H9 (cell line): ENCODE data around the gene CSF1. TPM values are rescaled to one million over a fixed set of nuclear protein-coding genes. Genes with fewer than 3 reads are reported as not detected.
A peak's percentile ranks its signal among the peaks of the same experiment; 100 is the strongest.

Experiments
- DNase-seq: peaks from one replicate; pipeline ENCODE4 v3.0.0-alpha.2; 2017
- H2AFZ ChIP-seq: one replicate; pipeline ENCODE4 v1.6.1; 2013; ENCODE audit warnings: mild to moderate bottlenecking, low read length, control low read depth, moderate library complexity
- H2AK5ac ChIP-seq: 2 replicates; pipeline ENCODE4 v1.6.1; 2013; ENCODE audit warnings: low read length, control low read depth, mixed read lengths; ENCODE audit not compliant: insufficient read length
- H2BK120ac ChIP-seq: one replicate; pipeline ENCODE4 v1.6.1; 2013; ENCODE audit warnings: low read depth, mild to moderate bottlenecking, low read length, control low read depth, inconsistent platforms; ENCODE audit not compliant: poor library complexity, severe bottlenecking
- H2BK12ac ChIP-seq: 2 replicates; pipeline ENCODE4 v1.6.1; 2013; ENCODE audit warnings: low read length, control low read depth, mixed read lengths, low read depth; ENCODE audit not compliant: insufficient read length
- H2BK15ac ChIP-seq: 2 replicates; pipeline ENCODE4 v1.6.1; 2013; ENCODE audit warnings: low read depth, low read length, control low read depth
- H2BK20ac ChIP-seq: one replicate; pipeline ENCODE4 v1.6.1; 2013; ENCODE audit warnings: low read depth, mild to moderate bottlenecking, low read length, control low read depth, inconsistent platforms; ENCODE audit not compliant: poor library complexity, severe bottlenecking
- H2BK5ac ChIP-seq: 2 replicates; pipeline ENCODE4 v1.6.1; 2013; ENCODE audit warnings: low read length, control low read depth, mixed read lengths; ENCODE audit not compliant: insufficient read length
- H3K14ac ChIP-seq: 2 replicates; pipeline ENCODE4 v1.6.1; 2013; ENCODE audit warnings: low read length, control low read depth; ENCODE audit not compliant: insufficient read depth
- H3K18ac ChIP-seq: 2 replicates; pipeline ENCODE4 v1.6.1; 2013; ENCODE audit warnings: low read depth, mild to moderate bottlenecking, mixed read lengths, low read length, control low read depth; ENCODE audit not compliant: insufficient read length
- H3K23ac ChIP-seq: 2 replicates; pipeline ENCODE4 v1.6.1; 2013; ENCODE audit warnings: low read length, control low read depth, mixed read lengths, low read depth; ENCODE audit not compliant: insufficient read length
- H3K23me2 ChIP-seq: 2 replicates; pipeline ENCODE4 v1.6.1; 2013; ENCODE audit warnings: low read depth, mild to moderate bottlenecking, mixed read lengths, low read length, control low read depth; ENCODE audit not compliant: insufficient read length, poor library complexity, severe bottlenecking
- H3K27ac ChIP-seq: 2 replicates; pipeline ENCODE4 v1.5.1; 2013; ENCODE audit warnings: low read length, control low read depth, mixed read lengths, low read depth; ENCODE audit not compliant: insufficient read length
- H3K27me3 ChIP-seq: 2 replicates; pipeline ENCODE4 v1.6.1; 2013; ENCODE audit warnings: low read length, control low read depth, inconsistent platforms; ENCODE audit not compliant: insufficient read depth
- H3K4ac ChIP-seq: 2 replicates; pipeline ENCODE4 v1.6.1; 2013; ENCODE audit warnings: low read depth, mild to moderate bottlenecking, control low read depth, inconsistent platforms, low read length, moderate library complexity
- H3K4me1 ChIP-seq: 2 replicates; pipeline ENCODE4 v1.6.1; 2013; ENCODE audit warnings: low read length, control low read depth, inconsistent platforms; ENCODE audit not compliant: insufficient read depth
- H3K4me2 ChIP-seq: 2 replicates; pipeline ENCODE4 v1.6.1; 2013; ENCODE audit warnings: low read length, control low read depth, mixed read lengths; ENCODE audit not compliant: insufficient read length, insufficient read depth
- H3K56ac ChIP-seq: 2 replicates; pipeline ENCODE4 v1.6.1; 2013; ENCODE audit warnings: low read depth, mild to moderate bottlenecking, mixed read lengths, low read length, control low read depth; ENCODE audit not compliant: insufficient read length
- H3K79me1 ChIP-seq: 2 replicates; pipeline ENCODE4 v1.6.1; 2013; ENCODE audit warnings: low read depth, mild to moderate bottlenecking, moderate library complexity, low read length, control low read depth, inconsistent platforms; ENCODE audit not compliant: insufficient read depth, poor library complexity, severe bottlenecking
- H3K79me2 ChIP-seq: 2 replicates; pipeline ENCODE4 v1.6.1; 2013; ENCODE audit warnings: low read length, control low read depth, inconsistent platforms; ENCODE audit not compliant: insufficient read depth
- H3K9ac ChIP-seq: 2 replicates; pipeline ENCODE4 v1.6.1; 2013; ENCODE audit warnings: low read length, control low read depth, mixed read lengths; ENCODE audit not compliant: insufficient read length; ENCODE audit errors: extremely low read depth
- H3K9me3 ChIP-seq: one replicate; pipeline ENCODE4 v1.6.1; 2013; ENCODE audit warnings: low read depth, low read length, inconsistent platforms; ENCODE audit not compliant: control insufficient read depth
- H3T11ph ChIP-seq: one replicate; pipeline ENCODE4 v1.6.1; 2013; ENCODE audit warnings: mild to moderate bottlenecking, low read length, control low read depth, inconsistent platforms
- H4K20me1 ChIP-seq: one replicate; pipeline ENCODE4 v1.6.1; 2013; ENCODE audit not compliant: control insufficient read depth, insufficient read length, insufficient read depth
- H4K5ac ChIP-seq: 2 replicates; pipeline ENCODE4 v1.6.1; 2013; ENCODE audit warnings: low read depth, mild to moderate bottlenecking, mixed read lengths, low read length, control low read depth; ENCODE audit not compliant: insufficient read length
- H4K8ac ChIP-seq: replicated peaks from 2 replicates; pipeline ENCODE4 v1.6.1; 2013; ENCODE audit warnings: low read length, control low read depth, mixed read lengths, low read depth; ENCODE audit not compliant: insufficient read length
- H4K91ac ChIP-seq: 2 replicates; pipeline ENCODE4 v1.6.1; 2013; ENCODE audit warnings: low read depth, mild to moderate bottlenecking, moderate library complexity, mixed read lengths, low read length, control low read depth; ENCODE audit not compliant: insufficient read length
- H3K27ac Mint-ChIP-seq, 3 experiments: 2 replicates in 2 of 3; 3 replicates in 1 of 3; pipeline ENCODE4 v1.8.0; 2020 to 2021; ENCODE audit warnings: mixed read lengths in 3 of 3, mild to moderate bottlenecking in 1 of 3, moderate library complexity in 1 of 3
- H3K27me3 Mint-ChIP-seq: 2 replicates; pipeline ENCODE4 v1.8.0; 2021; ENCODE audit warnings: low read depth, mild to moderate bottlenecking, moderate library complexity, mixed read lengths
- H3K36me3 Mint-ChIP-seq, 3 experiments: 2 replicates in 2 of 3; 3 replicates in 1 of 3; pipeline ENCODE4 v1.8.0; 2020 to 2021; ENCODE audit warnings: low read depth in 3 of 3, mixed read lengths in 3 of 3; ENCODE audit not compliant: insufficient read depth in 1 of 3
- H3K4me1 Mint-ChIP-seq, 2 experiments: 2 replicates each; pipeline ENCODE4 v1.8.0; 2020; ENCODE audit warnings: mixed read lengths in 2 of 2
- H3K4me3 Mint-ChIP-seq, 2 experiments: 2 replicates in 1 of 2; 3 replicates in 1 of 2; pipeline ENCODE4 v1.8.0; 2020 to 2021; ENCODE audit warnings: mild to moderate bottlenecking in 2 of 2, mixed read lengths in 2 of 2, moderate library complexity in 1 of 2
- H3K9me3 Mint-ChIP-seq, 2 experiments: 2 replicates in 1 of 2; 3 replicates in 1 of 2; pipeline ENCODE4 v1.8.0; 2020; ENCODE audit warnings: mild to moderate bottlenecking in 2 of 2, mixed read lengths in 2 of 2, moderate library complexity in 1 of 2
- CTCF ChIP-seq: fragments of 200-600 bp; sonication (generic); conservative IDR thresholded peaks from 3 replicates; pipeline ENCODE4 v1.8.0; 2021; ENCODE audit warnings: antibody characterized with exemption, mild to moderate bottlenecking
- WGBS: extraction: QIAGEN DNeasy Blood & Tissue Kit; methylation state at CpG from one replicate; pipeline ENCODE4 v1.1.7; 2013; ENCODE audit warnings: missing lambda C conversion rate, low lambda C conversion rate, mixed read lengths; ENCODE audit not compliant: insufficient read length; ENCODE audit errors: extremely low coverage; 5-methylcytosine and 5-hydroxymethylcytosine counted together
- total RNA-seq: library from RNA; stranded (reverse); gene quantifications from 2 replicates; pipeline ENCODE4 v1.2.1, GENCODE V29; 2021

Gene CSF1
- total RNA-seq, 1 experiment from 2014 or later, result 2.3 TPM

- H3K23me2 ChIP-seq, result no peaks in the 10 kb centered on the region
- H3K14ac ChIP-seq, result peak overlapping the region; percentile 66; the same call in 1 of the 2 replicates
- no peak overlapping the region for H4K91ac ChIP-seq
- H3K4ac ChIP-seq, result no peak overlapping the region; the same call in 1 of the 2 replicates
- no peak overlapping the region for H2BK20ac ChIP-seq
- H3K79me1 ChIP-seq, result no peaks in the 10 kb centered on the region
- H2AK5ac ChIP-seq, result no peak overlapping the region
- no peak for TF ChIP-seq CTCF
- Mint-ChIP-seq H3K36me3 (peaks cover 11 to 38% (median 12%) of the 10 kb centered on the region in 3 experiments; a peak in 6 of 7 replicates), H3K27me3 (peaks cover 3% of the 10 kb centered on the region), H3K27ac (peak overlapping the region in 1 of 3 experiments; percentile 8; a peak in 3 of 7 replicates), H3K4me3 (no peak overlapping the region), H3K9me3 (peaks cover 22 to 24% of the 10 kb centered on the region in 2 experiments; a peak in 4 of 5 replicates), H3K4me1 (peaks cover 20 to 21% of the 10 kb centered on the region in 2 experiments)
- no peaks in the 10 kb centered on the region for H3K79me2 ChIP-seq
- no peak overlapping the region for H3K27ac ChIP-seq
- no peak overlapping the region for H3K4me2 ChIP-seq
- no peak overlapping the region for H2AFZ ChIP-seq
- H2BK12ac ChIP-seq, result no peak overlapping the region
- H3K4me1 ChIP-seq, result peaks cover 7% of the 10 kb centered on the region; the same call in 1 of the 2 replicates
- no peak overlapping the region for H3T11ph ChIP-seq
- no peak overlapping the region for H2BK5ac ChIP-seq
- H2BK120ac ChIP-seq, result no peak overlapping the region
- no CpG with 5 or more reads among the region's 12 CpGs for WGBS
- H3K9me3 ChIP-seq, result no peaks in the 10 kb centered on the region
- no peak overlapping the region for H4K8ac ChIP-seq
- no peaks in the 10 kb centered on the region for H3K27me3 ChIP-seq
- H3K56ac ChIP-seq, result no peak overlapping the region
- H3K18ac ChIP-seq, result no peak overlapping the region
- H2BK15ac ChIP-seq, result no peak overlapping the region
- no peak overlapping the region for H3K23ac ChIP-seq
- DNase-seq, result no peak
- H3K9ac ChIP-seq, result no peak overlapping the region
- H4K5ac ChIP-seq, result no peak overlapping the region
- H4K20me1 ChIP-seq, result no peaks in the 10 kb centered on the region
Observed at GRCh38 chr1:109864930-109865612, 45.6 kb upstream of the CSF1 start.
